Hepatocyte (in vitro differentiated cells): ENCODE data around the gene ANKRD44.

Experiments
- CTCF ChIP-seq: fragments of 200-600 bp; sonication (generic); IDR thresholded peaks from 2 replicates; pipeline ENCODE4 v1.5.1; 2016; ENCODE audit warnings: antibody characterized with exemption, mild to moderate bottlenecking; ENCODE audit not compliant: poor library complexity
- EZH2 ChIP-seq: fragments of 200-600 bp; sonication (generic); IDR thresholded peaks from 2 replicates; pipeline ENCODE4 v1.6.1; 2016; ENCODE audit warnings: antibody characterized with exemption, mild to moderate bottlenecking, borderline replicate concordance
- EZH2phosphoT487 ChIP-seq: fragments of 200-600 bp; sonication (generic); IDR thresholded peaks from one replicate; pipeline ENCODE4 v1.6.1; 2018; ENCODE audit warnings: antibody characterized with exemption, mild to moderate bottlenecking, low read depth, moderate library complexity; ENCODE audit not compliant: unreplicated experiment, severe bottlenecking

- no peak for TF ChIP-seq CTCF
- TF ChIP-seq EZH2, result no peak
- TF ChIP-seq EZH2phosphoT487, result no peak
Observed at GRCh38 chr2:197251576-197251975, 59.0 kb downstream of the ANKRD44 start.
